NK-92 (cell line): ENCODE results near the gene TMEM79.

Experiments used
- DNase-seq: peaks from one replicate; lab custom pipeline; 2025; ENCODE audit not compliant: unreplicated experiment; lab: John Stamatoyannopoulos, UW

Gene TMEM79

GRCh38 chr1:156284112-156284511 lies at the start of gene TMEM79:
Gene TMEM79 (plus strand): TSS chr1:156284325. CDS start chr1:156285227, 902 bp downstream.
- DNase-seq: no peak

- no peak for DNase-seq
These were observed 48.0 kb upstream of the TMEM79 start for GRCh38 chr1:156236164-156236563.

- DNase-seq: no peak
These were observed 45.9 kb upstream of the TMEM79 start for GRCh38 chr1:156238248-156238647.

- DNase-seq: no peak
These were observed 42.8 kb upstream of the TMEM79 start for GRCh38 chr1:156241311-156241811.

- DNase-seq: no peak
These were observed 42.2 kb upstream of the TMEM79 start, which contains the start of gene BGLAP for GRCh38 chr1:156241926-156242325. Gene BGLAP (plus strand): TSS chr1:156242184. CDS start chr1:156242232, 48 bp downstream.

GRCh38 chr1:156242738-156243137 lies 41.4 kb upstream of the TMEM79 start:
- no peak for DNase-seq

- no peak for DNase-seq
These were observed 40.0 kb upstream of the TMEM79 start for GRCh38 chr1:156244126-156244525.

GRCh38 chr1:156244712-156245111 lies 39.4 kb upstream of the TMEM79 start:
- DNase-seq: no peak

- DNase-seq: no peak
These were observed 38.5 kb upstream of the TMEM79 start for GRCh38 chr1:156245451-156246232.

GRCh38 chr1:156246241-156246780 lies 37.8 kb upstream of the TMEM79 start:
- DNase-seq: no peak

GRCh38 chr1:156246781-156247459 lies 37.2 kb upstream of the TMEM79 start:
- no peak for DNase-seq

GRCh38 chr1:156247460-156248322 lies 36.4 kb upstream of the TMEM79 start, which contains the start of gene PAQR6:
Gene PAQR6 (minus strand): TSS chr1:156248056. CDS start chr1:156246731, 1,325 bp downstream.
- no peak for DNase-seq

GRCh38 chr1:156248323-156248683 lies 35.8 kb upstream of the TMEM79 start:
- no peak for DNase-seq

- DNase-seq: no peak
These were observed 34.5 kb upstream of the TMEM79 start for GRCh38 chr1:156249593-156249992.

- DNase-seq: no peak
These were observed 32.6 kb upstream of the TMEM79 start for GRCh38 chr1:156251527-156251926.

- DNase-seq: no peak
These were observed 30.5 kb upstream of the TMEM79 start for GRCh38 chr1:156253634-156254033.

- DNase-seq: no peak
These were observed 26.4 kb upstream of the TMEM79 start for GRCh38 chr1:156257711-156258110.

- no peak for DNase-seq
These were observed 25.3 kb upstream of the TMEM79 start for GRCh38 chr1:156258859-156259258.

- DNase-seq: no peak
These were observed 24.3 kb upstream of the TMEM79 start for GRCh38 chr1:156259805-156260204.

- no peak for DNase-seq
These were observed 23.2 kb upstream of the TMEM79 start for GRCh38 chr1:156260896-156261295.
